Omental fat pad (tissue), 4 donors: ENCODE data around the gene IGFBP3. TPM values are rescaled to one million over a fixed set of nuclear protein-coding genes. Genes with fewer than 3 reads are reported as not detected.

ENCODE experiments used
- ATAC-seq: fragments of 150-250 bp; one replicate; pipeline ENCODE4 v1.9.1; 2016; ENCODE audit warnings: mild to moderate bottlenecking, moderate library complexity; ENCODE audit not compliant: low FRiP score
- DNase-seq: peaks from one replicate; pipeline ENCODE4 v3.0.0-alpha.2; 2019; ENCODE audit warnings: low spot score
- total RNA-seq, 4 donors: library from RNA; depleted of rRNA; stranded (reverse); fragments of >200 nt; gene quantifications; one replicate each; pipeline ENCODE4 v1.1.0, GENCODE V29; 2016
- TF ChIP-seq, protein P1 (sequence below), 3 donors: fragments of 450-650 bp; IDR thresholded peaks; one replicate each; pipeline ENCODE4 v1.5.1; 2016 to 2017; ENCODE audit warnings: antibody characterized with exemption in 3 of 3, mild to moderate bottlenecking in 3 of 3, moderate library complexity in 2 of 3

IGFBP3 gene
- total RNA-seq, 4 donors from 2014 or later, result 616 to 884 (median 686) TPM

DNA sequence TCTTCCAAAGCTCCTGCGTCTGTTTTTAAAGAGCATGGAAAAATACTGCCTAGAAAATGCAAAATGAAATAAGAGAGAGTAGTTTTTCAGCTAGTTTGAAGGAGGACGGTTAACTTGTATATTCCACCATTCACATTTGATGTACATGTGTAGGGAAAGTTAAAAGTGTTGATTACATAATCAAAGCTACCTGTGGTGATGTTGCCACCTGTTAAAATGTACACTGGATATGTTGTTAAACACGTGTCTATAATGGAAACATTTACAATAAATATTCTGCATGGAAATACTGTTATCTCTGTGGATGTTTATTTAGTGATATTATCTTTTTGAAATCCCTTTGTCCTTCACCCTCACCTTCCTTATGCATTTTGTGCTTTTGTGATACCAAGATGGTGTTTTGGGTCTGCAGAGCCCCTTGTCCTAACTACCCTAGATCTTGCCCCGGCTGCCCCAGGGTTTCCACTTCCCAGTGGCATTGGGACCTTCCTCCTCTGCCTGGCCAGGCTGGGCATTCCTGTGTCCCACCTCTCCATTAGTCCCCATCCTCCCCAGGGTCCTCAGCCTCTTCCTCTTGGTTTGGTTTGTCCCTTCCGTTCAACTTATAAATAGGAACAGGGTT lies 27.6 kb downstream of the IGFBP3 start:
- ATAC-seq, result no peak
- TF ChIP-seq, protein P1, sequence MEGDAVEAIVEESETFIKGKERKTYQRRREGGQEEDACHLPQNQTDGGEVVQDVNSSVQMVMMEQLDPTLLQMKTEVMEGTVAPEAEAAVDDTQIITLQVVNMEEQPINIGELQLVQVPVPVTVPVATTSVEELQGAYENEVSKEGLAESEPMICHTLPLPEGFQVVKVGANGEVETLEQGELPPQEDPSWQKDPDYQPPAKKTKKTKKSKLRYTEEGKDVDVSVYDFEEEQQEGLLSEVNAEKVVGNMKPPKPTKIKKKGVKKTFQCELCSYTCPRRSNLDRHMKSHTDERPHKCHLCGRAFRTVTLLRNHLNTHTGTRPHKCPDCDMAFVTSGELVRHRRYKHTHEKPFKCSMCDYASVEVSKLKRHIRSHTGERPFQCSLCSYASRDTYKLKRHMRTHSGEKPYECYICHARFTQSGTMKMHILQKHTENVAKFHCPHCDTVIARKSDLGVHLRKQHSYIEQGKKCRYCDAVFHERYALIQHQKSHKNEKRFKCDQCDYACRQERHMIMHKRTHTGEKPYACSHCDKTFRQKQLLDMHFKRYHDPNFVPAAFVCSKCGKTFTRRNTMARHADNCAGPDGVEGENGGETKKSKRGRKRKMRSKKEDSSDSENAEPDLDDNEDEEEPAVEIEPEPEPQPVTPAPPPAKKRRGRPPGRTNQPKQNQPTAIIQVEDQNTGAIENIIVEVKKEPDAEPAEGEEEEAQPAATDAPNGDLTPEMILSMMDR (IDR thresholded peaks at IDR 0.05), result no peak

DNA sequence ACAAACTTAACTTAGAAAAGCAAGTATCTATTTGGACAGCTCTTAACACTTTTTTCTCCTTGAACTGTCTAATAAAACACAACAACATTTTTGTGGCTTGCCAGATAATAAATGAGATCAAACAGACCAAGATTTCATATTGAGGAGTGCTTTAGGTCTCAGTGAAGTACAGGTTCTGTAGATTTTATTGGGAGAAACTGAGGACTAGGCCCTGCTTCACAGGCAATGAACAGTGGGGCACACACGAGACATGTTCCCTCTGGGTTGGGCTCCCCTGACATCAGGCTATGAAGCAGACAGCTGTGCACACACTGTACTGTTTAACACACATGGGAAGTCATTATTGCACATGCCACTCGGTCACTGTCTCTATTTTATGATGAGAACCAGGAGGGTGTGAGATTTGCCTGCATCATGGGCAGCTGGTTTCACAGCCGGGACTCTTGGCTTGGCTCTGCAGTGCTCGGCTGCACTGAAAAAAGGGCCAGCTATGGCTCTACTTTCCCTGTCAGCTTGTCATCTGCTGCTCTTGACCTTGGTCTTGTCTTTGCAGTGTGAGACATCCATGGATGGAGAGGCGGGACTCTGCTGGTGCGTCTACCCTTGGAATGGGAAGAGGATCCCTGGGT lies 28.6 kb downstream of the IGFBP3 start:
- no peak for DNase-seq
- no peak for ATAC-seq
- TF ChIP-seq, protein P1 (IDR thresholded peaks at IDR 0.05), result no peak

More for the DNA sequence above, 27.6 kb downstream of the IGFBP3 start:
- no peak for DNase-seq

DNA sequence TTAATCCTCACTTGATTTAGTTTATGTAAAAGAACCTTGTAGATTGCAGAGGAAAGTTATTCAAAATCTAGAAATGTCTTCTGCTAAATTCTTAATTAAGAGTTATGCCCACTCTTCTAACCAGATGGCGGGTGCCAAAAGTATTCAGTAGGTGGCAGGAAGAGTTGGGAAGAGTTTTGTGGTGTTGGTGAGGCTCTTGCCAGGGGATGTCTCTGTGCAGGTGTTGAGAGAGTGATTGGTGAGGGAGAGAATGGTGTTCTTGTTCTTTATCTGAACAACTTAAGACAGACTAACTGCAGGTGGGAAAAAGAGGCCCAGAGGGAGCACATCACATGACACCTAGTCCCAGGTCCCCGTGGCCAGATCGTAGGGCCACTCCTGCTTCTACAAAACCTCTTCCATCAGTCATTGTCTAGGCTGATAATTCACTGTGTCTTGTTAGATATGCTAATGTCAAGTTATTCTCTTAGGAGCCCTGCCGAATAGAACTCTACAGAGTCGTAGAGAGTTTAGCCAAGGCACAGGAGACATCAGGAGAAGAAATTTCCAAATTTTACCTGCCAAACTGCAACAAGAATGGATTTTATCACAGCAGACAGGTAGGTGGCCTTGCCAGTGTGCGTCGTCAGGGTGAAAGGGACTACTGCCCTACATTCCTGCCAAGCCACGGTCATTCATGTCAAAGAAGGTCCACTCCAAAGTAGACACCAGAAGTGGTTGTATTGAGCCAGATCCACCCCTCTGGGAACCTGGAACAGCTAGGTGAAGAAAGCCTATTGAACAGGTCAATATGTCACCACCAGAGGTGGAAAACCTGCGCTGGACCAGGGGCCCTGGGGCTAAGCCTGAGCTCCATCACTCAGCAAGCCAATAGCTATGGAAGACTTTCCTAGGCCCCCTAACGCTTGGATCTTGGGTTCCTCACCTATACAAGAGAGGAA lies 29.3 kb downstream of the IGFBP3 start:
- TF ChIP-seq, protein P1 (IDR thresholded peaks at IDR 0.05), result no peak
- ATAC-seq, result no peak
- DNase-seq, result no peak

DNA sequence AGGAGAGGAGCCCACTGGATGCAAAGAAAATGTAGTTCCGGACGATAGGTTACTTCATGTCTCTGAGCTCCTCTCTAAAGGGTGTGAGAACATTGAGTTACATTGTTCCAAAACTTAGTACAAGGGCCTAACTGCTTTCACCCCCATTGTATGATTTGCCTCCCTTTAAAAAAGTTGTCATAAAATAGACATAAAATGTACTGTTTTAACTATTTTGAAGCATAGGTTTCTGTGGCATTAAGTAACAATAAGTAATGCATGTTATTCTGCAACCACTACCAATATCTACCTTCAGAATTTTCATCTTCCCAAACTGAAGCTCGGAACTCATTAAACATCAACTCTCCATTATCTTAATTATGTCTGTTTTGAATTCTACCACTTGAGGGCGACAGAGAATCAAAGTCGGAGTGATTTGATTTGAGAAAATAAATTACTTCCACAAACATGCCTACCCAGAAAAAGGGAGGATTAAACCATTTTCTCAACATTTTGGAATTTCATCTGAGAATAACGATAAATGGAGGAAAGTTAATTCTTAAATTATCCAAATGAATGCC lies 30.1 kb downstream of the IGFBP3 start:
- TF ChIP-seq, protein P1 (IDR thresholded peaks at IDR 0.05), result no peak
- no peak for ATAC-seq
- DNase-seq, result no peak

DNA sequence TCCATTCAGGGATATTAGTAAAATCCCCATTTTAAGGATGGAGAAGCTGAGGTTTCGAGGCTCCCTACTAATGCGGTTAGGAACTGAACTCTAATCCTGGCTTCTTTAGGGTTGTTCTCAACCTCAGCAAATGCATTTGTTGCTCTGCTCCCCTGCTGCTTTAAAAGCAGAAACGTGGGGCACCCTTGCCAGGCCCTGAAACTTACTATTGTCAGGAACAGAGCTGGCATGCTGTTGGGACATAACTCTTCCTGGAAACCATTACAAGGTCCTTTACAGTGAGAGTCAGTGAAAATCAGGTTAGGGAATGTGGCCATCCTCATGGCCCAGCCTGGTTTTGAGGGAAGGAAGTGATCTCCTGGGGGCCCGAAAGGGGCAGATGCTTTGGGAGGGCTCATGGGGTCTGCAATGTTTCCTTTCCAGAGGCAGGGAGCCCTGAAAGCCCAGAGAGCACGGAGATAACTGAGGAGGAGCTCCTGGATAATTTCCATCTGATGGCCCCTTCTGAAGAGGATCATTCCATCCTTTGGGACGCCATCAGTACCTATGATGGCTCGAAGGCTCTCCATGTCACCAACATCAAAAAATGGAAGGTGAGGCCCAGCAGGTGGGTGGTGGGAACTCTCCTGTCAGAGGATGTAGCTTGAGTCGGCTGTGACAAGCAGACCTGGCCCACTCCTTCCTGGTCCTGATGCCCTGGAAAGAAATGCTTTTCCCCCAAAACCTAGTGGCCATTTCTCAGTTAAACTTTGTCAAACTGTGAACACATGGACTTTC lies 30.8 kb downstream of the IGFBP3 start:
- ATAC-seq (no peak), DNase-seq (no peak)
- TF ChIP-seq, protein P1 (IDR thresholded peaks at IDR 0.05), result no peak

DNA sequence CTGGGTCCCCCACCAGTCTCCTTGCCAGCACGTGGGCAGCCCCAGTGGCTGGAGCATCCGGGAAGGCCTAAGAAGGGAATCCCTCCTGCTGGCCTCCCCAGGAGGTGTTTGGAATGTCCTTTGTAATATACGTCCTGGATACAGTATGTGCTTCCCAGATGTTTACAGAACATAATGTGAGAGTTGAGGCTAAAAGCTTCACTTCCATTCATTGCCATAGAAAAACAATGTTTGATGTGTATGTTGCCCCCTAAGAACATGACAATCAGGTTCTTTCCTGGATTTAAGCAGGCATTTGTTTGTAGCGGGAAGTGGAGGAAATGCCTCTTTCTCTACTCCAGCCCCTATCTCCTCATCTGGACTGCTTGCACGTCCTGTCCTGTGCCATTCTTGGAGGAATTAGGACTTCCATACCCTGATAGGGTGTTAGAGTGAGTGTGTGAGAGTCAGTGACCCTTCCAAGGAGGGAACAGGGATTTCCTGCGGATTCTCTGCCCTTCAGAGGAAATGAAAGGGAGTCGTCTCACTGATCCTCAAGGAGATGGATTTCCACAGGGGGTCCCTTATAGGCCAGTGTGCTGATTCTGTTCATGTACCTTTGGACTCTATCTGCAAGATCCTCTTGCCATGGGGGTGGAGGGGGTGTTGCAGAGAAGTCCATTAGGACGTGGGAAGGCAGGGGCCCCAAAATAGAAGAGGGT lies 31.6 kb downstream of the IGFBP3 start:
- ATAC-seq (no peak), DNase-seq (no peak)
- TF ChIP-seq, protein P1 (IDR thresholded peaks at IDR 0.05), result no peak
